HCEC 1CT (cell line): Measurements from ENCODE around the gene RGS12.
A peak's percentile ranks its signal among the peaks of the same experiment; 100 is the strongest.

Experiments
- DNase-seq: peaks from one replicate; pipeline ENCODE4 v3.0.0-alpha.2; 2017

RGS12 gene

DNA sequence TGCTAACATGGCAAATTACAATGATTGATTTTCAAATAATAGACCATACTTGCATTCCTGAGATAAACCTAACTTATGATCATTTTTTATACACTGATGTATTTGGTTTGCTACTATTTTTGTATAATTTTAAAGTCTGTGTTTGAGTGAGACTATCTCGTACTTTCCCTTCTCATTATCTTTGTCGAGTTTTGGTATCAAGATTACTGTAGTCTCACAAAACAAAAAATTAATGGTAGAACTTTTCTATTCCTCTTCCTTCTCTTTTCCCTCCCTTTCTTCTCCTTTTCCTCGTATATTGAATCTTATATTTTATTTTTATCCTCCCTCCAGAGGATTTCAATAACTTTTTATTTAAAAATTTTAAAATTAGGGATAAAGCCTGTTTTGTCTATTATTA lies 41.5 kb downstream of the RGS12 start:
- no peak for DNase-seq

DNA sequence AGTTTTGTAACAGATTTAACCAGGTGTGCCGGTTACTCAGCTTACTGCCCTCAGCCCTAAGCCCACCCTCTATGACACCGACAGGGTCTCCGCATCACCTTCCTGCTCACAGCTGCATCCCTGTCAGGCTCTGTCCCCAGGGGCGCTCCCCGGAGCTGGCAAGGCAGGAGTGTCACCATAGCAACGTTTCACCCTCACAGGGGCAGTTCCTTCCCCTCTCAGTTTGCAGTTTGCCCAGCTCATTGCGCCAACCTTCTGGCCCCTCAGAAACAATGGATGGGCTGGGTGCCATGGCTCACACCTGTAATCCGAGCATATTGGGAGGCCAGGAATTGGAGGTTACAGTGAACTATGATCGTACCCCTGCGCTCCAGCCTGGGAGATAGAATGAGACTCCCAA lies 42.6 kb downstream of the RGS12 start:
- DNase-seq: no peak

GRCh38 chr4:3335982-3336381 lies 43.2 kb downstream of the RGS12 start:
- no peak for DNase-seq

DNA sequence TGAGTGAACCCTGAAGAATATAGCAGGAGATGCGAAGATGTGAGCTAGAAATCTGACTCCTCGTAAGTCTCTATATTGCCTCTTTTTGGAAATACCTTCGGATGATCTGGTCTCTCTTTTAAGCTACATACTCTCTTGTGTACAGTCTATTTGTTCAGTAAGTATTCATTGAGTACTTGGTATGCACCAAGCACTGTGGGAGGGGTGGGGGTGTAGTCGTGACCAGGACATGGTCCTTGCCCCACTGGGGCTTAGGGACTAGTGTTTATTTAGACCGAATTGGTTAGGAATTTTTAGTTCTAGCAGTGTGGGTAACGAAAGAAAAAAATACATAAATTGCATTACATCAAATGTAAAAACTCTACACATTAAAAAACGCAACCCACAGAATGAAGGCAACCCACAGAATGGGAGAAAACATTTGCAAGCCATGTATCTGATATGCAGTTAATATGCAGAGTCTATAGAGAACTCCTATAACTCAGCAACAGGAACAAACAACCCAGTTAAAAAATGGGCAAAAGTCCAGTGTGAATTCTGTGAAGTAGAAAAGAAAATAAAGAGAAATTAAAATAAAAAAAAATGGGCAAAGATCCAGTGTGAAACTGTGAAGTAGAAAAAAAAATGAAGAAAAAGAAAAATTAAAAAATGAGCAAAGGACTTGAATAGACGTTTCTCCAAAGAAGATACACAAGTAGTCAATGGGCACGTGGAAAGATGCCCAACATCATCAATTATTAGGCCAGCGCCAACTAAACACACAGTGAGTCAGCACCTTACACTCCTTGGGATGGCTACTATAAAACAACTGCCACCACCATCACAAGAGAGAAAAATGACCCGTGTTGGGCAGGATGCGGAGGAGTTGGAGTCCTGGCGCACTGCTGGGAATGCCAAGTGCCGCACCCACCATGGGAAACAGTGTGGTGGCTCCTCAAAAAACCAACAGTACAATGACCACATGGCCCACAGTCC lies 43.8 kb downstream of the RGS12 start:
- no peak for DNase-seq

DNA sequence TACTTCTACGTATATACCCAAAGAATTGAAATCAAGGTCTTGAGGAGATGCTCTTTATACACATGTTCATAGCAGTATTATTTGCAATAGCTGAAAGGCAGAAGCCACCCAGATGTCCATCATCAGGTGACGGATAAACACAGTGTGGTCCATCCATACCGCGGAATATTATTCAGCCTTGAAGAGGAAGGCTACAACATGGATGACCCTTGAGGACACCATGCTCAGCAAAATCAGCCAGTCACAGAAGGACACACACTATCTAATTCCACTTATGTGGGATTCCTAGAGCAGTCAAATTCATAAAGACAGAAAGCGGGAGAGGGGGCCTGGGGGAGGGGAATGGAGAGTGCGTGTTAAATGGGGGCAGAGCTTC lies 44.5 kb downstream of the RGS12 start:
- DNase-seq: no peak

- DNase-seq: no peak
Observed at GRCh38 chr4:3337811-3338210, 45.0 kb downstream of the RGS12 start.

- DNase-seq: no peak
Observed at GRCh38 chr4:3338321-3338838, 45.6 kb downstream of the RGS12 start.

GRCh38 chr4:3338976-3339531 lies 46.2 kb downstream of the RGS12 start:
- no peak for DNase-seq

DNA sequence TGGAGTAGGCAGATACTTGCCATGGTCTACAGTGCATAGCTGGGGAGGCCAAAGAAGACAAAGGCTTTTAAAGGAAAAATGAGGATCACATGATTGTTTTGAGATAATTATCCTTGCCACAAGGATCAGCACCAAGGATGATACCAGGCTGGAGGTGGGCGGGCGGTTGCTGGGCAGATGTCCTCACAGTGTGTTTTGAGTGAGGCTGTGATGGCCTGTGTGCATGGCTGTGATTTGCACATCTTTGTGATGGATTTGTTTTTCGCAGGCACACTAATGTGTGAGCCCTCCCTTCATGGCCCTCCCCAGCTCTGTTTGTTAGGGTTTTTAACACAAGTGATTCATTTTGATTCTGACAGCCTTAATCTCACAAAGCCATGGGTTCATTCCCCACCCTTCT lies 46.8 kb downstream of the RGS12 start:
- DNase-seq: no peak

DNA sequence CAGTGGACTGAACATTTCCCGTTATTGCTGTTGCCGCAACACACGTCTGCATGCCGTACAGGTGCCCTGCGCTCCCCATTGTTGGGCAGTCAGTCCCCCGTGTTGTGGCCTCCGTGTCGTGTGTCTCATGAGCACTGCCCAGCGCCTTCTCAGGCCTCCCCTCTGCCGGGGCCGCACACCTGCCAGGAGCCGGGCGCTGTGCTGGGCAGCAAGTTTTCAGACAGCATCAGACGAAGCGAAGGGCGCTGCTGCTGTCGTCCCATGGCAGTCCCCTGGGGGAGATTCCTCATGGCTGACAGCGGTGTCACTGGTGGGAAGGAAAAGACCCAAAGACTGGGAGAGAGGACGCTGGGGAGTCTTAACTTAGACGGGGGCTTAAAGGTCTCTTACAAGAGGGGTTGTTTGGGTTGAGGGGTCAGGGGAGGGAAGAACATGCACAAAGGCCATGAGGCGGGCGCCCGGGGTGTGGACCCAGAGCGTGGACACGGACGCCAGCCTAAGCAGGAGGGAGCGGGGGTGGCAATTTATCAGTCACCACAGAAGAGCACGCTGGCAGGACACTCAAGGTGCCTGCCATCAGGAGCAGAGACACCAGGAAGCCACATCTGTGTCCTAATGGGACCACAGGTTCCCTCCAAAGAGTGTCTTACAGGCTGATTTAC lies 47.3 kb downstream of the RGS12 start:
- DNase-seq: no peak

- DNase-seq: no peak
Observed at GRCh38 chr4:3340700-3341083, 47.9 kb downstream of the RGS12 start.

DNA sequence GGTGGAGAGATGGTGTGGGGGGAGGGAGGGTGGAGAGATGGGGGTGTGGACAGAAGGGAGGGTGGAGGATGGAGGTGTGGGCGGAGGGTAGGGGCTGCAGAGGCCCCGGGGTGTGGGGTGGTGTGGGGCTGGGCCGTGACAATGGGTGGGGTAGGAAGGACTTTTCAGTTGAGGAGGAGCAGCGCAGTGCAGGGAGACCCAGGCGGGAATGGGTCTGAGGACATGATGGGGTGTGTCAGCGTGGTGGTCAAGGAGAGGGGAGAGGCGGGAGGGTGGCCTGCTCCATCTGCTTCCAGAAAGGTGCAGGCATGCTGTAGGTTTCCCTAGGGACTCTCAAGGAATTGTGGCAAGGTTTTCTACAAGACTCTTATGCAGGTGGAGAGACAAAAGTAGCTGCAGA lies 48.9 kb downstream of the RGS12 start:
- no peak for DNase-seq

GRCh38 chr4:3342182-3342854 lies 49.5 kb downstream of the RGS12 start:
- peak; percentile 44 for DNase-seq
